Sigmoid colon (tissue), 4 donors: ENCODE measurements around the gene MAPK10.

Experiments used
- EP300 ChIP-seq, 4 donors: sonication (generic); formaldehyde crosslinking; IDR thresholded peaks; one replicate each; pipeline ENCODE4 v1.6.1; 2017; ENCODE audit warnings: antibody characterized with exemption in 4 of 4
- POLR2AphosphoS5 ChIP-seq, 4 donors: sonication (generic); formaldehyde crosslinking; IDR thresholded peaks; one replicate each; pipeline ENCODE4 v1.6.1; 2017; ENCODE audit warnings: antibody characterized with exemption in 4 of 4
- TF ChIP-seq, protein P1 (sequence below), 4 experiments: fragments of 450-650 bp in 3 of 4; fragments of 200-600 bp in 1 of 4; IDR thresholded peaks; one replicate each; pipeline ENCODE4 v1.5.1; 2016 to 2019; ENCODE audit warnings: antibody characterized with exemption in 4 of 4, mild to moderate bottlenecking in 3 of 4, moderate library complexity in 2 of 4

DNA sequence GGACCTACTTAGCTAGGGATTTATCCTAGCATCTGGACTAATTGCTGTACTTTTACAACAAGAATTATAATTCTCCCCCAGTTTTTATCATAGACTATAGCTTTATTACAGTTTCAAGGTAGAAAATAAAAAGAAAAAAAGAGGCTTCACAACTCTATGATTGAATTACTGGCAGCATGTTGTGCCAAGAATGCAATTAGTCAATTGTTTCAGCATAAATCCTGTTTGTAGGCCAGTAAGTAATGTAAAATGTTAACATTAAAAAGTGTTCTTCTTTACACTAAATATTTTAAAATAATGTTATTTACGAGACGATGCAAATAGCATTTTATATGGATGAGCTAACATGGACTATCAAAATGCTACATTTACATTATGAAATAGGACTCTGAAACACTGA lies 228.4 kb downstream of the MAPK10 start:
- TF ChIP-seq POLR2AphosphoS5 (IDR thresholded peaks at IDR 0.05) (no peak), EP300 (IDR thresholded peaks at IDR 0.05) (no peak)
- TF ChIP-seq, protein P1, sequence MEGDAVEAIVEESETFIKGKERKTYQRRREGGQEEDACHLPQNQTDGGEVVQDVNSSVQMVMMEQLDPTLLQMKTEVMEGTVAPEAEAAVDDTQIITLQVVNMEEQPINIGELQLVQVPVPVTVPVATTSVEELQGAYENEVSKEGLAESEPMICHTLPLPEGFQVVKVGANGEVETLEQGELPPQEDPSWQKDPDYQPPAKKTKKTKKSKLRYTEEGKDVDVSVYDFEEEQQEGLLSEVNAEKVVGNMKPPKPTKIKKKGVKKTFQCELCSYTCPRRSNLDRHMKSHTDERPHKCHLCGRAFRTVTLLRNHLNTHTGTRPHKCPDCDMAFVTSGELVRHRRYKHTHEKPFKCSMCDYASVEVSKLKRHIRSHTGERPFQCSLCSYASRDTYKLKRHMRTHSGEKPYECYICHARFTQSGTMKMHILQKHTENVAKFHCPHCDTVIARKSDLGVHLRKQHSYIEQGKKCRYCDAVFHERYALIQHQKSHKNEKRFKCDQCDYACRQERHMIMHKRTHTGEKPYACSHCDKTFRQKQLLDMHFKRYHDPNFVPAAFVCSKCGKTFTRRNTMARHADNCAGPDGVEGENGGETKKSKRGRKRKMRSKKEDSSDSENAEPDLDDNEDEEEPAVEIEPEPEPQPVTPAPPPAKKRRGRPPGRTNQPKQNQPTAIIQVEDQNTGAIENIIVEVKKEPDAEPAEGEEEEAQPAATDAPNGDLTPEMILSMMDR (IDR thresholded peaks at IDR 0.05) = no peak
